ENCODE data around the gene PANX2.
"Not testable (repeated sequence)": the region's sequence is repeated elsewhere in the genome, so short reads cannot be mapped to it uniquely, and the experiment has no call there.

PANX2 gene

DNA sequence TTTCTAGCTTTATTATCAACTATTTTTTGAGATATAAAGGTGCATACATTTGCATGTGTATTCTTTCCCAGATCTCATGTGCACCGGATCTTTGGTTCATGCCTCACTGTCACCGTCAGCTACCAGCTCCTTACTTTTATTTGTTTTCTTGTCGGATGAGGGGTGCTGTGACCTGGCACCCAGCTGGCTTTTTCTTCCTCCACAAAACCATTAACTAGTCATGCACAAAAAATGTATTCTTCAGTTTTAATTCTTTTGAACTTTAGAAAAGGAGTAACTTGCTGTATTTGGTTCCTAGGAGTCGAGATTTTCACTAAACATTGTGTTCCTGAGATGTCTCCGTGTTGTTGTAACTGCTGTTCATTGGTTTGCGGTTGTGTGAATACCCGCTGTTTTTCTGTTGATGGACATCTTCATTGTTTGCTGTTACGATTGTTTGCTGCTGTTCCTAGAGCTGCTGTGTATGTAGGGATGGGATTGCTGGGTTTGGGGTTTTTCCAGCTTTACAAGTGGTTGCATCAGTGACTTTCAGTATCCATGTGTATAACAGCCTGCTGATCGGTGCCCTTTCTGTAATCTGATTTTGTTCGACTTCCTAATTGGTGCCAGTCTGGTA, 41.3 kb upstream of the PANX2 start:
- Histone ChIP-seq H3K9me3 (ENCODE audit: severe bottlenecking) (no peaks in the 10 kb centered on the region), H3K4me1 (ENCODE audit: insufficient read depth, poor library complexity, severe bottlenecking) (no peaks in the 10 kb centered on the region), H3K4me3 (ENCODE audit: severe bottlenecking) (no peak overlapping the region), H3K27ac (ENCODE audit: poor library complexity, severe bottlenecking) (no peak overlapping the region), H3K36me3 (ENCODE audit: low read depth) (no peaks in the 10 kb centered on the region), H3K27me3 (ENCODE audit: insufficient read depth, poor library complexity, severe bottlenecking) (no peaks in the 10 kb centered on the region)
- ATAC-seq (ENCODE audit: low read depth) (no peak), DNase-seq (ENCODE audit: low spot score) (no peak)
- TF ChIP-seq, protein P1, sequence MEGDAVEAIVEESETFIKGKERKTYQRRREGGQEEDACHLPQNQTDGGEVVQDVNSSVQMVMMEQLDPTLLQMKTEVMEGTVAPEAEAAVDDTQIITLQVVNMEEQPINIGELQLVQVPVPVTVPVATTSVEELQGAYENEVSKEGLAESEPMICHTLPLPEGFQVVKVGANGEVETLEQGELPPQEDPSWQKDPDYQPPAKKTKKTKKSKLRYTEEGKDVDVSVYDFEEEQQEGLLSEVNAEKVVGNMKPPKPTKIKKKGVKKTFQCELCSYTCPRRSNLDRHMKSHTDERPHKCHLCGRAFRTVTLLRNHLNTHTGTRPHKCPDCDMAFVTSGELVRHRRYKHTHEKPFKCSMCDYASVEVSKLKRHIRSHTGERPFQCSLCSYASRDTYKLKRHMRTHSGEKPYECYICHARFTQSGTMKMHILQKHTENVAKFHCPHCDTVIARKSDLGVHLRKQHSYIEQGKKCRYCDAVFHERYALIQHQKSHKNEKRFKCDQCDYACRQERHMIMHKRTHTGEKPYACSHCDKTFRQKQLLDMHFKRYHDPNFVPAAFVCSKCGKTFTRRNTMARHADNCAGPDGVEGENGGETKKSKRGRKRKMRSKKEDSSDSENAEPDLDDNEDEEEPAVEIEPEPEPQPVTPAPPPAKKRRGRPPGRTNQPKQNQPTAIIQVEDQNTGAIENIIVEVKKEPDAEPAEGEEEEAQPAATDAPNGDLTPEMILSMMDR (IDR thresholded peaks at IDR 0.05; ENCODE audit: poor library complexity, severe bottlenecking): no peak

DNA sequence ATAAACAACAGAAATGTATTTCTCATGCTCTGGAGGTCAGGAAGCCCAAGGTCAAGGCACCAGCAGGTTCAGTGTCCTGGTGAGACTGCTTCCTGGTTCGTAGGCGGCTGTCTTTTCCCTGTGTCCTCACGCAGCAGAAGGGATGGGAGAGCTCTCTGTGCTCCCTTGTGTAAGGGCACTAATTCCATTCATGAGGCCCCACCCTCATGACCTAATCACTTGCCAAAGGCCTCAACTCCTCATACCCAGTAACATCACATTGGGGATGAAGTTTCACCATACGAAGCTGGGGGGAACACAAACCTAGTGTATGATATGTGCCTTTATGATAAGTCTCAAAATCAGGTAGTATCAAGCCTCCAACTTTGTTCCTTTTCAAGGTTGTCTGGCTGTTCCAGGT, 38.6 kb upstream of the PANX2 start:
- ATAC-seq (ENCODE audit: low read depth) (no peak), DNase-seq (ENCODE audit: low spot score) (no peak)
- Histone ChIP-seq H3K27me3 (ENCODE audit: insufficient read depth, poor library complexity, severe bottlenecking) (no peaks in the 10 kb centered on the region), H3K4me3 (ENCODE audit: severe bottlenecking) (no peak overlapping the region), H3K4me1 (ENCODE audit: insufficient read depth, poor library complexity, severe bottlenecking) (no peaks in the 10 kb centered on the region), H3K9me3 (ENCODE audit: severe bottlenecking) (no peaks in the 10 kb centered on the region), H3K36me3 (ENCODE audit: low read depth) (no peaks in the 10 kb centered on the region), H3K27ac (ENCODE audit: poor library complexity, severe bottlenecking) (no peak overlapping the region)
- TF ChIP-seq, protein P1 (IDR thresholded peaks at IDR 0.05; ENCODE audit: poor library complexity, severe bottlenecking): no peak

DNA sequence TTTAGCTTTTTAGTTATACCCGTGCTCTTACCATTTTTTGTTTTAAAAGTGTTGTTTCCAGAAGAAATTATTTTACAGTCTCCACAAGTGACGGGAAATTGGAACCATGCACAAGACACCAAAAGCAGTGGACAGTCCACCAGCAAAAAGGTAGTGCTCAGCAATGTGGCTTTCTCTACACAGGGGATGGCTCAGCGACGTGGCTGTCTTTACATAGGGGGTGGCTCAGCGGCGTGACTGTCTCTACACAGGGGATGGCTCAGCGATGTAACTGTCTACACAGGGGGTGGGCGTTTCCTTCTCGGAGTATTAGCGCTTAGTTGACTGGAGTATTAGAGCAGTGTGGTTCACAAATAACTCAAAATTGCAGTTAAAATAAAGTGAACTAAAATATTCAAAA, 36.0 kb upstream of the PANX2 start:
- H3K9me3 ChIP-seq (ENCODE audit: severe bottlenecking): no peaks in the 10 kb centered on the region
- TF ChIP-seq, protein P1 (IDR thresholded peaks at IDR 0.05; ENCODE audit: poor library complexity, severe bottlenecking): no peak
- H3K27me3 ChIP-seq (ENCODE audit: insufficient read depth, poor library complexity, severe bottlenecking): no peaks in the 10 kb centered on the region
- H3K27ac ChIP-seq (ENCODE audit: poor library complexity, severe bottlenecking): no peak overlapping the region
- no peak overlapping the region for H3K4me3 ChIP-seq (ENCODE audit: severe bottlenecking)
- no peak for DNase-seq (ENCODE audit: low spot score)
- H3K4me1 ChIP-seq (ENCODE audit: insufficient read depth, poor library complexity, severe bottlenecking): no peaks in the 10 kb centered on the region
- no peak for ATAC-seq (ENCODE audit: low read depth)
- no peaks in the 10 kb centered on the region for H3K36me3 ChIP-seq (ENCODE audit: low read depth)

DNA sequence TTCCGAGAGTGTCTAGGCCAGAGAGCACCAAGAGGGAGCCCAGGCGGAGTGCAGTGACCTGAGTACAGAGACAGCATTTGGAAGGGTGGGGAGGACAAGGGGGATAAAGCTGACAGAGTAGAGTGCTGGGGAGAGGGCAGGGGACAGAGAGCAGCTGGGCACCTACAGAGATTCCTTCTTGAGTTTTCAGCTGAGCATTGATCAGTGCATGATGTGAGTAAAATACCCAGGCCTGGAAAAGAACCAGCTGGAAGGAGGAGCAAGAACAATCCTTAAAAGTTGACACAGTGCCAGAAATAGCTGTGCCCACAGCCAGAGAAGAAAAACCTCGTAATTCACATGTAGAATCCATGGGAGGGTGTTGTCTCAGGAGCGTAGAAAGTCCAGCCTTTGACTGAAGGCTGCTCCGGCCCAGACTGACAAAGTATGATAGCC, 33.9 kb upstream of the PANX2 start:
- TF ChIP-seq, protein P1 (IDR thresholded peaks at IDR 0.05; ENCODE audit: poor library complexity, severe bottlenecking): no peak
- H3K27me3 ChIP-seq (ENCODE audit: insufficient read depth, poor library complexity, severe bottlenecking): no peaks in the 10 kb centered on the region
- H3K9me3 ChIP-seq (ENCODE audit: severe bottlenecking): no peaks in the 10 kb centered on the region
- no peaks in the 10 kb centered on the region for H3K4me1 ChIP-seq (ENCODE audit: insufficient read depth, poor library complexity, severe bottlenecking)
- H3K27ac ChIP-seq (ENCODE audit: poor library complexity, severe bottlenecking): no peak overlapping the region
- ATAC-seq (ENCODE audit: low read depth) (no peak), DNase-seq (ENCODE audit: low spot score) (no peak)
- no peaks in the 10 kb centered on the region for H3K36me3 ChIP-seq (ENCODE audit: low read depth)
- H3K4me3 ChIP-seq (ENCODE audit: severe bottlenecking): no peak overlapping the region

DNA sequence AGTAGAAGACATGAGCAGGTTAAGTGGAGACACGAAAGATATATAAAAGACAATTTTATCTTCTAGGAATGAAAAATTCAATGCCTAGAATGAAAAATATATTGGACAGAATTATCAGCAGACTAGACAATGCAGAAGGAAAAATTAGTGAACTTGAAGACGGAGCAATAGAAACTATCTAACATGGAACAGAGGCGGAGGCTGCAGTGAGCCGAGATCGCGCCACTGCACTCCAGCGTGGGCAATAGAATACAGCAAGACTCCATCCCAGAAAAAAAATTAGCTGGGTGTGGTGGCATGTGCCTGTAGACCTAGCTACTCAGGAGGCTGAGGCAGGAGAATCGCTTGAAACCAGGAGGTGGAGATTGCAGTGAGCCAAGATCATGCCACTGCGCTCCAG, 33.3 kb upstream of the PANX2 start:
- DNase-seq (ENCODE audit: low spot score); H3K4me1 ChIP-seq (ENCODE audit: insufficient read depth, poor library complexity, severe bottlenecking); H3K27ac ChIP-seq (ENCODE audit: poor library complexity, severe bottlenecking); H3K4me3 ChIP-seq (ENCODE audit: severe bottlenecking); H3K27me3 ChIP-seq (ENCODE audit: insufficient read depth, poor library complexity, severe bottlenecking); H3K9me3 ChIP-seq (ENCODE audit: severe bottlenecking); ATAC-seq (ENCODE audit: low read depth); H3K36me3 ChIP-seq (ENCODE audit: low read depth): not testable (repeated sequence)

Data from RWPE2 (cell line).